GM23248 (cell line): Measurements from ENCODE around the gene LRRC2. TPM values are rescaled to one million over a fixed set of nuclear protein-coding genes. Genes with fewer than 3 reads are reported as not detected.
A peak's percentile ranks its signal among the peaks of the same experiment; 100 is the strongest.

Experiments used
- DNase-seq: peaks from one replicate; pipeline ENCODE4 v3.0.0-alpha.2; 2015
- H2AFZ ChIP-seq: fragments of 200-600 bp; sonication (generic); 2 replicates; pipeline ENCODE4 v1.6.1; 2016; ENCODE audit warnings: antibody characterized with exemption
- H3F3A ChIP-seq: fragments of 200-600 bp; sonication (generic); 2 replicates; pipeline ENCODE4 v1.6.1; 2016; ENCODE audit warnings: mild to moderate bottlenecking, antibody characterized with exemption, mixed run types; ENCODE audit not compliant: insufficient read depth
- H3K27ac ChIP-seq: fragments of 200-600 bp; sonication (generic); 2 replicates; pipeline ENCODE4 v1.5.1; 2016; ENCODE audit warnings: mild to moderate bottlenecking
- H3K27me3 ChIP-seq: fragments of 200-600 bp; sonication (generic); replicated peaks from 2 replicates; pipeline ENCODE4 v1.6.1; 2016; ENCODE audit warnings: mild to moderate bottlenecking; ENCODE audit not compliant: insufficient read depth
- H3K36me3 ChIP-seq: fragments of 200-600 bp; sonication (generic); 2 replicates; pipeline ENCODE4 v1.6.1; 2016; ENCODE audit warnings: low read depth, mild to moderate bottlenecking
- H3K4me1 ChIP-seq: fragments of 200-600 bp; sonication (generic); 2 replicates; pipeline ENCODE4 v1.6.1; 2016; ENCODE audit warnings: mild to moderate bottlenecking; ENCODE audit not compliant: insufficient read depth
- H3K4me2 ChIP-seq: fragments of 200-600 bp; sonication (generic); one replicate; pipeline ENCODE4 v1.6.1; 2016; ENCODE audit warnings: mild to moderate bottlenecking; ENCODE audit not compliant: unreplicated experiment
- H3K4me3 ChIP-seq: fragments of 200-600 bp; sonication (generic); 2 replicates; pipeline ENCODE4 v1.5.1; 2016; ENCODE audit warnings: mild to moderate bottlenecking
- H3K79me2 ChIP-seq: fragments of 200-600 bp; sonication (generic); 2 replicates; pipeline ENCODE4 v1.6.1; 2016; ENCODE audit warnings: mild to moderate bottlenecking; ENCODE audit not compliant: insufficient read depth
- H3K9ac ChIP-seq: fragments of 200-600 bp; sonication (generic); 2 replicates; pipeline ENCODE4 v1.6.1; 2016; ENCODE audit warnings: mild to moderate bottlenecking
- H3K9me2 ChIP-seq: fragments of 200-600 bp; sonication (generic); 2 replicates; pipeline ENCODE4 v1.6.1; 2016; ENCODE audit warnings: mixed run types, mild to moderate bottlenecking, moderate library complexity; ENCODE audit not compliant: insufficient read depth
- H3K9me3 ChIP-seq: fragments of 200-600 bp; sonication (generic); one replicate; pipeline ENCODE4 v1.6.1; 2017; ENCODE audit warnings: low read depth
- H4K20me1 ChIP-seq: fragments of 200-600 bp; sonication (generic); 2 replicates; pipeline ENCODE4 v1.6.0; 2016; ENCODE audit not compliant: insufficient read depth
- EZH2 ChIP-seq: fragments of 200-600 bp; sonication (generic); IDR thresholded peaks from 2 replicates; pipeline ENCODE4 v1.6.1; 2018; ENCODE audit warnings: antibody characterized with exemption, mild to moderate bottlenecking; ENCODE audit not compliant: insufficient read depth, poor library complexity, severe bottlenecking
- EZH2phosphoT487 ChIP-seq: fragments of 200-600 bp; sonication (generic); IDR thresholded peaks from 2 replicates; pipeline ENCODE4 v1.6.1; 2018; ENCODE audit warnings: antibody characterized with exemption, moderate library complexity, mild to moderate bottlenecking, low read depth; ENCODE audit not compliant: insufficient read depth
- WGBS, 2 experiments: methylation state at CpG; one replicate each; pipeline ENCODE4 v1.1.6; 2015 to 2017; ENCODE audit warnings: low lambda C conversion rate in 2 of 2, low coverage in 1 of 2; ENCODE audit errors: missing lambda C conversion rate in 2 of 2; 5-methylcytosine and 5-hydroxymethylcytosine counted together
- in situ Hi-C: fragments of 300-500 bp; cut with MboI; formaldehyde crosslinking; loops from 2 replicates; pipeline ENCODE4 v1.15.0; 2020
- polyA plus RNA-seq: library from polyadenylated mRNA; unstranded; fragments of >200 nt; fragmentation: Nextera tagmentation; extraction: Ambion mirVana; gene quantifications from 2 replicates; pipeline ENCODE4 v1.2.1, GENCODE V29; 2016
- total RNA-seq: library from RNA; depleted of rRNA; stranded (reverse); fragments of >200 nt; shearing (Covaris generic); gene quantifications from 2 replicates; pipeline ENCODE4 v1.2.3, GENCODE V29; 2014

Gene LRRC2
- total and polyA plus RNA-seq, 2 experiments from 2014 or later: 10.8 to 16.7 TPM

GRCh38 chr3:46571684-46572083 lies 5.6 kb upstream of the LRRC2 start:
- TF ChIP-seq EZH2: no peak
- TF ChIP-seq EZH2phosphoT487: no peak
- Histone ChIP-seq H3K4me2 (no peak overlapping the region), H2AFZ (no peak overlapping the region), H4K20me1 (no peaks in the 10 kb centered on the region), H3K4me3 (no peak overlapping the region), H3F3A (peaks cover 7% of the 10 kb centered on the region; the same call in 1 of the 2 replicates), H3K79me2 (no peaks in the 10 kb centered on the region), H3K9me2 (no peaks in the 10 kb centered on the region), H3K4me1 (peaks cover under 1% of the 10 kb centered on the region; the same call in 1 of the 2 replicates), H3K36me3 (no peaks in the 10 kb centered on the region), H3K27ac (no peak overlapping the region), H3K9me3 (no peaks in the 10 kb centered on the region), H3K27me3 (no peaks in the 10 kb centered on the region), H3K9ac (no peak overlapping the region)
- 82 to 86% methylated on average over 3 of the region's 3 CpGs for WGBS, 2 experiments
- no peak for DNase-seq
- in situ Hi-C loops: no loop called here

DNA sequence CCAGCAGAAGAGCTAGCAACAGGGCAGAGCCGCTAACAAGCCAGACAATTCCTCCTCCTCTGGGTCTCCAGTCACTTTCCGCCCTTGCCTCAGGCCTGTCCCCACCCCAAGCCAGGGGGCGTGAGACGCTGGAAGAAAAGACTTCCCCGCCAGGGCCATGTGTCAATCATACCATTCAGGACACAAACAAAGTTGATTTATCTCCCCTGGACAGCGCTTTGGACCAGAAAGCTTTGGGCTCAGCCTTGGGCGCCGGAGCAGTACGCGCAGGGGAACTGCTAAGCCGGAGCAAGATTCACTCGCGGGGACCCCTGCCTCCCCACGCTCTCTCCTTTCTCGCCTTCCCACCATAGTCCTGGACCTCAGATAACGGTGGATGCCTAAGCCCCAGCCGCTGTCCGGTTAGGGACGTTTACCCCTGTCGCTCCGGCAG lies 479 bp downstream of the LRRC2 start:
- no peak for TF ChIP-seq EZH2
- TF ChIP-seq EZH2phosphoT487: no peak
- peak overlapping the region; percentile 85 for H2AFZ ChIP-seq
- peak; percentile 56 for DNase-seq
- H3F3A ChIP-seq: peaks cover 18% of the 10 kb centered on the region
- H4K20me1 ChIP-seq: no peaks in the 10 kb centered on the region
- no peaks in the 10 kb centered on the region; the same call in 1 of the 2 replicates for H3K36me3 ChIP-seq
- WGBS, 2 experiments: 2% methylated on average over 16 to 21 of the region's 21 CpGs
- peaks cover 18% of the 10 kb centered on the region for H3K4me1 ChIP-seq
- H3K4me3 ChIP-seq: peak overlapping the region; percentile 78
- no peaks in the 10 kb centered on the region for H3K9me2 ChIP-seq
- in situ Hi-C loops: no loop called here
- H3K79me2 ChIP-seq: peaks cover 13% of the 10 kb centered on the region; the same call in 1 of the 2 replicates
- H3K4me2 ChIP-seq: peak overlapping the region; percentile 89
- no peaks in the 10 kb centered on the region for H3K27me3 ChIP-seq
- H3K27ac ChIP-seq: peak overlapping the region; percentile 48
- H3K9me3 ChIP-seq: no peaks in the 10 kb centered on the region
- peak overlapping the region; percentile 79 for H3K9ac ChIP-seq

GRCh38 chr3:46565077-46565476 lies 1.0 kb downstream of the LRRC2 start:
- H3K9ac ChIP-seq: peak overlapping the region; percentile 79
- peak overlapping the region; percentile 78 for H3K4me3 ChIP-seq
- H3K79me2 ChIP-seq: peaks cover 13% of the 10 kb centered on the region
- H3K27me3 ChIP-seq: no peaks in the 10 kb centered on the region
- H3K4me1 ChIP-seq: peaks cover 18% of the 10 kb centered on the region
- peak overlapping the region; percentile 85 for H2AFZ ChIP-seq
- peak overlapping the region; percentile 89 for H3K4me2 ChIP-seq
- in situ Hi-C loops: no loop called here
- DNase-seq: peak; percentile 46
- 13 to 22% methylated on average over 4 of the region's 4 CpGs for WGBS, 2 experiments
- no peaks in the 10 kb centered on the region for H3K9me2 ChIP-seq
- peak overlapping the region; percentile 48 for H3K27ac ChIP-seq
- no peaks in the 10 kb centered on the region; the same call in 1 of the 2 replicates for H3K36me3 ChIP-seq
- TF ChIP-seq EZH2phosphoT487: no peak
- TF ChIP-seq EZH2: no peak
- no peaks in the 10 kb centered on the region for H4K20me1 ChIP-seq
- H3F3A ChIP-seq: peaks cover 23% of the 10 kb centered on the region
- H3K9me3 ChIP-seq: no peaks in the 10 kb centered on the region

- peaks cover 24% of the 10 kb centered on the region for H3K4me1 ChIP-seq
- WGBS, 2 experiments: 59 to 63% methylated on average over 5 of the region's 5 CpGs
- in situ Hi-C loops: no loop called here
- H3K27ac ChIP-seq: peak overlapping the region; percentile 48
- peak overlapping the region; percentile 78 for H3K4me3 ChIP-seq
- no peaks in the 10 kb centered on the region for H3K9me3 ChIP-seq
- TF ChIP-seq EZH2 (no peak), EZH2phosphoT487 (no peak)
- peak overlapping the region; percentile 79 for H3K9ac ChIP-seq
- peaks cover 29% of the 10 kb centered on the region for H3F3A ChIP-seq
- no peaks in the 10 kb centered on the region for H3K27me3 ChIP-seq
- no peaks in the 10 kb centered on the region for H3K9me2 ChIP-seq
- peak overlapping the region; percentile 89 for H3K4me2 ChIP-seq
- H3K36me3 ChIP-seq: no peaks in the 10 kb centered on the region; the same call in 1 of the 2 replicates
- peak; percentile 85 for DNase-seq
- H2AFZ ChIP-seq: no peak overlapping the region; the same call in 1 of the 2 replicates
- no peaks in the 10 kb centered on the region for H4K20me1 ChIP-seq
- peaks cover 13% of the 10 kb centered on the region for H3K79me2 ChIP-seq
Measured at GRCh38 chr3:46564190-46565021, 1.7 kb downstream of the LRRC2 start.
